Neural cell (in vitro differentiated cells): ENCODE data around the gene CADM1. TPM values are rescaled to one million over a fixed set of nuclear protein-coding genes. Genes with fewer than 3 reads are reported as not detected.

ENCODE experiments used
- H2AFZ ChIP-seq: fragments of 200-600, 300-800 bp; sonication (generic), shearing (Covaris generic); 2 replicates; pipeline ENCODE4 v1.6.0; 2014; ENCODE audit warnings: low read depth, mild to moderate bottlenecking, antibody characterized with exemption, low read length, moderate library complexity
- H3F3A ChIP-seq: fragments of 200-600 bp; shearing (Covaris generic); 2 replicates; pipeline ENCODE4 v1.6.1; 2016; ENCODE audit warnings: mild to moderate bottlenecking, moderate library complexity, mixed read lengths, antibody characterized with exemption, low read length; ENCODE audit not compliant: insufficient read depth, poor library complexity, severe bottlenecking
- H3K27ac ChIP-seq: fragments of 200-600, 300-800 bp; sonication (generic), shearing (Covaris generic); 2 replicates; pipeline ENCODE4 v1.5.1; 2014; ENCODE audit warnings: mild to moderate bottlenecking, low read length, moderate library complexity
- H3K27me3 ChIP-seq: fragments of 300-800, 200-600 bp; sonication (generic), shearing (Covaris generic); 2 replicates; pipeline ENCODE4 v1.6.0; 2014; ENCODE audit warnings: mild to moderate bottlenecking, low read depth, low read length, moderate library complexity; ENCODE audit not compliant: insufficient read depth
- H3K36me3 ChIP-seq: fragments of 300-800, 200-600 bp; sonication (generic), shearing (Covaris generic); 2 replicates; pipeline ENCODE4 v1.5.1; 2014; ENCODE audit warnings: mild to moderate bottlenecking, antibody characterized with exemption, low read length, moderate library complexity; ENCODE audit not compliant: insufficient read depth
- H3K4me2 ChIP-seq: fragments of 300-800, 200-600 bp; sonication (generic), shearing (Covaris generic); 2 replicates; pipeline ENCODE4 v1.6.0; 2014; ENCODE audit warnings: mild to moderate bottlenecking, low read length
- H3K4me3 ChIP-seq: fragments of 300-800, 200-600 bp; sonication (generic), shearing (Covaris generic); 2 replicates; pipeline ENCODE4 v1.5.1; 2014; ENCODE audit warnings: mild to moderate bottlenecking, low read length, moderate library complexity
- H3K79me2 ChIP-seq: fragments of 200-600 bp; shearing (Covaris generic); replicated peaks from 2 replicates; pipeline ENCODE4 v1.6.0; 2014; ENCODE audit warnings: mild to moderate bottlenecking, low read length, moderate library complexity; ENCODE audit not compliant: insufficient read depth
- H3K9ac ChIP-seq: fragments of 300-800, 200-600 bp; sonication (generic), shearing (Covaris generic); 2 replicates; pipeline ENCODE4 v1.6.1; 2016; ENCODE audit warnings: mild to moderate bottlenecking, low read length, mixed read lengths
- H3K9me2 ChIP-seq: fragments of 200-600 bp; shearing (Covaris generic); 2 replicates; pipeline ENCODE4 v1.6.1; 2016; ENCODE audit warnings: mild to moderate bottlenecking, low read length, mixed read lengths; ENCODE audit not compliant: insufficient read depth
- H3K9me3 ChIP-seq: fragments of 200-600, 300-800 bp; sonication (generic), shearing (Covaris generic); 2 replicates; pipeline ENCODE4 v1.6.1; 2016; ENCODE audit warnings: mild to moderate bottlenecking, mixed run types, low read length, moderate library complexity, mixed read lengths
- H4K20me1 ChIP-seq: fragments of 200-600 bp; shearing (Covaris generic); 2 replicates; pipeline ENCODE4 v1.6.1; 2016; ENCODE audit warnings: mild to moderate bottlenecking, mixed run types; ENCODE audit not compliant: insufficient read depth
- CTCF ChIP-seq: fragments of 450-650 bp; IDR thresholded peaks from 2 replicates; pipeline ENCODE4 v1.5.1; 2014; ENCODE audit warnings: antibody characterized with exemption, mild to moderate bottlenecking, moderate library complexity; ENCODE audit not compliant: poor library complexity, severe bottlenecking
- EP300 ChIP-seq: fragments of 450-650 bp; conservative IDR thresholded peaks from 2 replicates; pipeline ENCODE4 v1.6.1; 2014; ENCODE audit warnings: antibody characterized with exemption, mild to moderate bottlenecking, moderate library complexity; ENCODE audit not compliant: poor library complexity, severe bottlenecking
- EZH2 ChIP-seq: fragments of 200-600, 300-800 bp; shearing (Covaris generic), sonication (generic); IDR thresholded peaks from 2 replicates; pipeline ENCODE4 v1.6.1; 2014; ENCODE audit warnings: antibody characterized with exemption, low read length, borderline replicate concordance, mild to moderate bottlenecking; ENCODE audit not compliant: insufficient read depth, poor library complexity, severe bottlenecking
- MXI1 ChIP-seq: fragments of 450-650 bp; conservative IDR thresholded peaks from 2 replicates; pipeline ENCODE4 v1.6.1; 2014; ENCODE audit warnings: antibody characterized with exemption, mild to moderate bottlenecking; ENCODE audit not compliant: poor library complexity, severe bottlenecking
- POLR2AphosphoS5 ChIP-seq: IDR thresholded peaks from 2 replicates; pipeline ENCODE4 v1.6.1; 2012
- RAD21 ChIP-seq: fragments of 450-650 bp; conservative IDR thresholded peaks from 2 replicates; pipeline ENCODE4 v1.6.1; 2014; ENCODE audit warnings: antibody characterized with exemption, mild to moderate bottlenecking, moderate library complexity
- SMC3 ChIP-seq: fragments of 450-650 bp; conservative IDR thresholded peaks from 2 replicates; pipeline ENCODE4 v1.6.1; 2014; ENCODE audit warnings: antibody characterized with exemption, mild to moderate bottlenecking, moderate library complexity; ENCODE audit not compliant: poor library complexity
- TAF1 ChIP-seq: IDR thresholded peaks from 2 replicates; pipeline ENCODE4 v1.6.1; 2012; ENCODE audit warnings: low read depth
- polyA plus RNA-seq: library from polyadenylated mRNA; depleted of rRNA; stranded (reverse); fragments of >200 nt; gene quantifications from 2 replicates; pipeline ENCODE4 v1.2.3, GENCODE V29; 2014

Gene CADM1
- polyA plus RNA-seq, 1 donor from 2014 or later, result 92.1 TPM

GRCh38 chr11:115444542-115444941, 59.7 kb downstream of the CADM1 start:
- no peak overlapping the region for H3K27ac ChIP-seq
- H3K79me2 ChIP-seq, result peaks cover 25% of the 10 kb centered on the region
- H3K9me2 ChIP-seq, result no peaks in the 10 kb centered on the region
- H2AFZ ChIP-seq, result no peak overlapping the region
- TF ChIP-seq CTCF, result no peak
- no peaks in the 10 kb centered on the region for H3K27me3 ChIP-seq
- no peak overlapping the region for H3K4me2 ChIP-seq
- H4K20me1 ChIP-seq, result no peaks in the 10 kb centered on the region
- no peak overlapping the region for H3K4me3 ChIP-seq
- H3K9ac ChIP-seq, result no peak overlapping the region
- H3F3A ChIP-seq, result no peaks in the 10 kb centered on the region
- peaks cover 4% of the 10 kb centered on the region for H3K36me3 ChIP-seq
- H3K9me3 ChIP-seq, result peaks cover 7% of the 10 kb centered on the region

DNA sequence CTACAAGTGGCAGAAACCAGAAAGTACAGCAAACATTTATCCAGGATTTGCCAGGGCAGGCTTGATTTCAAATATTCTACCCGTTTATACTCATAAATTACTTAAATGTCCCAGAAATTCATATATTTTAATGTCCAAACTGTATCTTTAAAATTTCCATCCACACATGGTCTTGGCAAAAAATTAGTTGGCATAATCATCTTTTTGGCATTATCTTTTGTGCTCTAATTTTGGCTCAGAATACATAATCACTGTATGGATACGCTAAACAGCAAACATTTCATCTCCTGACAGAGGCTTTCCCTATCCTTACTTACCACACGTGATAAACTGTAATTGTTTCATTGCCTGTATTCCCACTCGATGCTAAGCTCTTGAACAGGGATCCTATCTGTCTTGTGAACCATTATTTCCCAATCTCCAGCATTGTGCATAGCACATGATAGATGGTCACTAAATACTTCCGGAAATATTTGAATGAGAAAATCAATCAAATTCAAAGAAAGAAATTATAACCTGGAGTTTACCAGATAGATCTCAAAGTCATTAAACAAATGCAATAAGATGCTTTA, 64.2 kb downstream of the CADM1 start:
- no peaks in the 10 kb centered on the region for H3K27me3 ChIP-seq
- no peaks in the 10 kb centered on the region for H3F3A ChIP-seq
- no peaks in the 10 kb centered on the region for H3K9me3 ChIP-seq
- no peak overlapping the region for H2AFZ ChIP-seq
- H3K9me2 ChIP-seq, result no peaks in the 10 kb centered on the region
- H3K4me3 ChIP-seq, result no peak overlapping the region
- TF ChIP-seq RAD21, result no peak
- H3K4me2 ChIP-seq, result no peak overlapping the region
- peaks cover 4% of the 10 kb centered on the region for H3K36me3 ChIP-seq
- H4K20me1 ChIP-seq, result no peaks in the 10 kb centered on the region
- H3K9ac ChIP-seq, result no peak overlapping the region
- no peak overlapping the region for H3K27ac ChIP-seq
- peaks cover 14% of the 10 kb centered on the region for H3K79me2 ChIP-seq

- H3K9me3 ChIP-seq, result no peaks in the 10 kb centered on the region
- H3K36me3 ChIP-seq, result peaks cover 4% of the 10 kb centered on the region
- H3K9me2 ChIP-seq, result no peaks in the 10 kb centered on the region
- peaks cover 14% of the 10 kb centered on the region for H3K79me2 ChIP-seq
- no peaks in the 10 kb centered on the region for H4K20me1 ChIP-seq
- TF ChIP-seq TAF1 (no peak), MXI1 (no peak)
- no peak overlapping the region for H2AFZ ChIP-seq
- no peak overlapping the region for H3K27ac ChIP-seq
- no peak overlapping the region for H3K4me2 ChIP-seq
- no peaks in the 10 kb centered on the region for H3F3A ChIP-seq
- no peak overlapping the region for H3K4me3 ChIP-seq
- H3K9ac ChIP-seq, result no peak overlapping the region
- no peaks in the 10 kb centered on the region for H3K27me3 ChIP-seq
These were observed 64.8 kb downstream of the CADM1 start for GRCh38 chr11:115439385-115439784.

- H4K20me1 ChIP-seq, result no peaks in the 10 kb centered on the region
These were observed 66.2 kb downstream of the CADM1 start for GRCh38 chr11:115437902-115438575.

More at GRCh38 chr11:115437902-115438575, 66.2 kb downstream of the CADM1 start:
- Histone ChIP-seq H3K27me3 (no peaks in the 10 kb centered on the region), H3K9me3 (no peaks in the 10 kb centered on the region), H3K79me2 (peaks cover 8% of the 10 kb centered on the region), H3K4me3 (peak overlapping the region; percentile 38), H3K9ac (no peak overlapping the region), H3K27ac (peak overlapping the region; percentile 8), H3K4me2 (no peak overlapping the region), H3K9me2 (no peaks in the 10 kb centered on the region), H3K36me3 (no peaks in the 10 kb centered on the region), H2AFZ (no peak overlapping the region), H3F3A (no peaks in the 10 kb centered on the region)
- TF ChIP-seq EZH2 (no peak), POLR2AphosphoS5 (peak; percentile 75), RAD21 (peak; percentile 57), TAF1 (no peak), SMC3 (peak; percentile 54), EP300 (peak; percentile 63), CTCF (peak; percentile 51)
